NCI-H345 treated with DMSO at 0.1 percent for 48 hours (cell line): ENCODE results near the gene PHLDB2.

Experiments used
- DNase-seq: peaks from one replicate; lab custom pipeline; 2025; ENCODE audit not compliant: unreplicated experiment; lab: John Stamatoyannopoulos, UW

PHLDB2 gene

DNA sequence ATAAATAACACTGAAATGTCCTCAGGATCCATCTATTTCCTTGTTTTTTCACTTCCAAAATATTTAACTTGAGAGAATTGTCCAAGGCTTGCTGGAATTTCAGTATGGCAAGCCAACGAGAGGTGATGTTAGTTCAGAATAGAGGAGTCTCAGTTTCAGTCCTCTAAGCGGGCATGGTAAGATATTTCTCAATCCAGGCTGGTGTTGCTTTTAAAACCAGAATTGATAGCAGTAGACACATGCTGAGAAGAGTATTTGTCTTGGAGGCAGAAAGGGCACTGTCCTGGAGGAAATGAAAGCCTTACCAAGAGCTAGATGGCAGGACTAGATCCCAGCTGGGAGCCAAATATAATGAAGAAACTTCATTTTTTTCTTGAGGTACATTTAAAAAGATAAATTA, 23.1 kb downstream of the PHLDB2 start:
- no peak for DNase-seq

DNA sequence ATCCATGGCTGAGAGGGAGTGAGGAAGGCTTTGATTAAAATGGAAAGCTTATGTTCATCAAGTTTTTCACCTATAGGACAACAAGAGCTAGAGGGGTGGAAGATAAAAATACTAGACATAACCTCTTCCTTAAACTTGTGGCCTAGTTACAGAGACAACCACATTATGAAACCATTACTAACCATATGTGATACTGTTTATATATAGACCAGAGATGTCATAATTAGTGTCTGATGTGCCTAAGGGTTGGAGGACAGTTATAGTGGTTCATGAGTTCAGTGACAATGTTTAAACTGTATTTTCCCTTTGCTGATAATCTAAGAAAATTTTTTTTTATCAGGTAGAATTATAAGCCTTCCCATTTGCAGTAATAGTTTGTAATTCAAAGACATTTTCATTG, 23.7 kb downstream of the PHLDB2 start:
- DNase-seq = no peak

- DNase-seq = no peak
These were observed 25.4 kb downstream of the PHLDB2 start for GRCh38 chr3:111884411-111885018.

GRCh38 chr3:111885578-111885977, 26.5 kb downstream of the PHLDB2 start:
- DNase-seq = no peak

- no peak for DNase-seq
These were observed 31.1 kb downstream of the PHLDB2 start for GRCh38 chr3:111890051-111890580.

DNA sequence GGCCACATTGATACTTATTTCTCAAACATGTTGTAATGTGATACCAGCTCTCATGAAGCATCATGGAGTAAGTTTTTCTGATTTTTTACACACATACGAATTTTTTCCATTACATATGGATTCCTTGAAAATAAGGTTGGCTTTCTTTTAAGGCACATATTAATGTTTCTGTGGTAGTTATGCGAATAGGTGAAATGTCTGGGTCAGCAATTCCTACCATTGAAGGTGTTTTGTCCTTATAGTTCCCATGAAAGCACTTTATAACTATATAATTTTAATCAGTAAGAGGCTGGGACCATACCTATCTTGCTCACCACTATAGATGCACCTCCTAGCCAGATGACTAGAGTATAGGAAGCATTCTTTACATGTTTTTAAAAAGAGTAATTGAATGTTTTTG, 33.0 kb downstream of the PHLDB2 start:
- DNase-seq = no peak

DNA sequence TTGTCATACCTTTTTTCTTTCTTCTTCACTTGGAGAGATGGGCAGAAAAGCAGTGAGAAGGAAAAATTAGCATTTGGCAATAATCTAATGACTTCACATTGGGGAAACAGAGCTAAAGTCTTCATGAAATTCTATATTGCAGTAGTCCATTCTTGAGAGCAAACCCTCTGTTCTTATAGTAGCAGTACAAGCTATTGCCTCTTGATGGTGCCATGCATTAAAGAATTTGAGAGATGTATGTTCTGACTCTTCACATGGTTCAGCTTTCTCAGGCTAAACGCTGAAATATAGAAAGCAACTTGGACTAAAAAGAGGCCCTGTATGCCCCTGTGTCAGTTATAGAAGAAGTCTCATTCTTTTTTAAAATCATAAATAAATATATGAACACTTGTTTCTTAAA, 36.0 kb downstream of the PHLDB2 start:
- DNase-seq = no peak

GRCh38 chr3:111899966-111900365, 40.9 kb downstream of the PHLDB2 start:
- no peak for DNase-seq

DNA sequence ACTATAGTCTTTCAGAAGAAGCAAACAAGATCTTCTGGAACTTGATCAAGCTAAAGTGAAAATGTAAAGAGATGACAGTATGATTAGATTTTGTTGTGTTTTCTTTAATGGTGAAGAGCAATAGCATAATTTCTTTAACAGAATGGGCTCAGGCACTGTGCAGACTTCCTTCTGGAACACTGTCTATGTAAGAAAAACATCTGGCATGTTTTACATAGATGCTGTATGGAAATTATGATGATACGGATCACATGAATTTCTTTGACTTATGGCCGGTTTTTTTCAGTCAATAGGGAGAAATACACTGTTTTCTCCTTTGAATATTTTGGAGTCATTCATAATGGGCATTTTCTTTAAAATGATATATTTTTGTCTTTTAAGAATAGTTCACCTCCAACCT, 42.6 kb downstream of the PHLDB2 start:
- DNase-seq = no peak

- no peak for DNase-seq
These were observed 43.5 kb downstream of the PHLDB2 start for GRCh38 chr3:111902534-111902933.

- no peak for DNase-seq
These were observed 44.0 kb downstream of the PHLDB2 start for GRCh38 chr3:111903067-111903511.

DNA sequence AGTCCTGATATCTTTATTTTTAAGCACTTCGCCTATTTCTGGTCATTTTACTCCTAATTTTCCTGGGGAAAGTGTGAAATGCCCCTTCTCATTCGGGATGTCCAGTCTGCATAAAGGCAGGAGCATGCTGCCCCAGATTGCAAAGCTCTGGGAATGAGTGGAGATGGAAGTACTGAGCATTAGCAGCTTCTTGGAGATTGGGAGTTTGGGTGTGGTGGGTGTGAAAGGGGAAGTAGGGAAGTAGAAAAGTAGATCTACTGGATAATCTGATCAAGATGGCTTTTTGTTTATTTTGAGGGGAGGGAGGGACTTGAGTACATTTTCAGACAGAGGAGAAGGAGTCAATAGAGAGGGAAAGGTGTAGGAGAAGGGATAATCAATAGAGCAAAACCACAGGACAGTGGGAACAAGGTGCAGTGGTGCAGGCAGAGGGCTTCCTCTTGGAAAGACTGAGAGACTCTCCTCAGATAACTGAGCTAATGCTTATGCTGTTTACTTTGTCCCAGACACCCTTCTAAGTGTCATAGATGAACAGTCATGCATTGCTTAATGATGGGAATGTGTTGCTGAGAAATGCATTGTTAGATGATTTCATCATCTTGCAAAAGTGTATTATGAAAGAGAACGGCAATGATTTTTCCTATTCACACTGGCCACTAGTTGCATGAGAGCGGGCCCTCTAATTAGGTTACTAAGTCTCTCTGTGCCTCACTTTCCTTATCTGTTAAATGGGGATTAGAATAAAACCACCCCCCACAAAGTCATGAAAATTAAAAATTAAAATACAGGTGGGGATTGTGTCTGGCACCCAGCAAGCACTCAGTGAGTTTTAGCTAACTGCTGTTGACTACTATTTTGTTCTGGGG, 45.5 kb downstream of the PHLDB2 start:
- DNase-seq = no peak

DNA sequence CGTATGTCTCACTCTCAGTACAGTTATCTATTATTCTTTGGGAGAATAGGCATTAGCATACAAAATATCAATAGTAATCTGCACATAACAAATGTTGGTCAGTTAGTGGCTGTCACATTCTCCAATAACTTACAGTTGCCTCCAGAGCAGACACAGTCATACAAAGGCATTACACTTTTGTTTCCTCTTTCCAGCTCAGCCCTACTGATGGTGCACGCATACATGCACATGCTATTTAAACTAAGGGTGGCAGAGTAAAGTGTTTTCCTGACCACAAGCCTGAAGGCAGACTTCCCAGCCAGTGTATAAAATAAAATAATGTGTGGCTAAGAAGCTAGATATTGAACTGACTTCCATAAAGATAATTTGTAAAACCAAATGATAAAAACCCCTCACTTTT, 47.6 kb downstream of the PHLDB2 start:
- no peak for DNase-seq

DNA sequence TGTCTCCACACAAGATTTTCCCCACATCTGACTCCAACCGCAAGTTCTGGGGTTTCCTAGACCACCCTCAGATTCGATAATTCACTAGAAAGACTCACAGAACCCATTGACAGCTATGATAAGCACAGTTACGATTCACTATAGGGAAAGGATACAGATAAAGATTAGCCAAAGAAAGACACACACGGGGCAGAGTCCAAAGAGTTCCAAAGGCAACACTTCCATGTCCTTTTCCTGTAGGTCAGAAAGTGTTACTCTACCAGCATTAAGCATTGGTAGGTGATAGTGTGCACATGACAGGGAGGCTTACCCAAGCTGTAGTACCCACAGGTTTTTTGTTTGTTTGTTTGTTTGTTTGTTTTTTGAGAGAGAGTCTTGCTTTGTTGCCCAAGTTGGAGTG, 48.1 kb downstream of the PHLDB2 start:
- no peak for DNase-seq

DNA sequence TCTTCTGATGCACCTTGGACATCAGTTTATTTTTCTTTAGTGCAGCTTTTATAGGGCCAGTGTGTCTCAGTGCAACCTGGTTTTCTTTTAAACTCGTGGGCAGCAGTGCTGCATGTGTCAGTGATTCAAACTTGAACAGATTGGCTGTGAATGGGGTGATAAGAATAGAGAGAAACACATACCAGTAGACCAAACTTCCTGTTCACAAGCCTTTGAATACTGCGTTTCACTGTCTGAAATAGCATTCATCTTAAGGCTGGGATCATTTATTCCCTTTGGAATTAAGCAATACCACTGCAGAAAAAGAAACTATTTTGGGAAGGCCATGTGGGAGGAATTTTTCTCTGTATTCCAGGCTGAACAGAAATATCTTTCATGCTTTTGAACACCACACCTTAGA, 51.7 kb downstream of the PHLDB2 start:
- DNase-seq = no peak

GRCh38 chr3:111911446-111911845, 52.4 kb downstream of the PHLDB2 start:
- DNase-seq = no peak

DNA sequence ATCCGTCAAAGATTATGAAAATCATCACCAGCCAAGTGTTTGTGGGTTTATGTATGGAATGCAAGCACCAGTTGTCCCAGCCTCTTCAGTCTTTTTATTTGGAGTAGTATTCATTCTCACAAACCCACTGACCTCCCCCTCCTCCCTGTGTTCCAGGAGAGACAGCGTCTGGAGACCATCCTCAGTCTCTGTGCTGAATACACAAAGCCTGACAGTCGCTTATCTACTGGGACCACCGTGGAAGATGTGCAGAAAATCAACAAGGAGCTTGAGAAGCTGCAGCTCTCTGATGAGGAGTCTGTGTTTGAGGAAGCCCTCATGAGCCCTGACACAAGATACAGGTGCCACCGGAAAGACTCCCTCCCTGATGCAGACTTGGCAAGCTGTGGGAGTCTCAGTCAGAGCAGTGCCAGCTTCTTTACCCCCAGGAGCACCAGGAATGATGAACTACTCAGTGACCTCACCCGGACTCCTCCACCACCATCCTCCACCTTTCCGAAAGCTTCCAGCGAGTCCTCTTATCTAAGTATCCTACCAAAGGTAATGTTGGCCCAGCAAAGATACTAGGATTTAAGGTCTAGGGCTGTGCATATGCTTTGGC, 54.2 kb downstream of the PHLDB2 start:
- DNase-seq = no peak

DNA sequence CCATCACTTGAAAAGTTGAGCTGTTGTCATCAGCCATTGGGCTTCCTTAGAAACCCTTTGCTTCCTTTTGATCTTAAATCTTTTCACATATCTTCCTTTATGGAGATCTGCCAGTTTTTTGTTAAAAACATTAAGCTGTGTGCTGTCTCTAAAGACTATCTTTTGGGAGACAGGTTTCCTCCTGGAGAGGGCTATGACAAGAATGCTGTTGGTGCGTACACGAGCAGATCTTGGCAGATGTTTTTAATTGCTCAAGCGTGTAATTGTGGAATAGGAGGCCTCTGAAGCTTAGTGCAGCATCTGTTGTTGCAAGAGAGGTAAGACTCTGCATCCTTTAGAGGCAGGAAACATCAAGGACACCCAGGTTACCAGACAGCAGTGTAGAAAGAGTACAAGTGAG, 56.8 kb downstream of the PHLDB2 start:
- DNase-seq = no peak

DNA sequence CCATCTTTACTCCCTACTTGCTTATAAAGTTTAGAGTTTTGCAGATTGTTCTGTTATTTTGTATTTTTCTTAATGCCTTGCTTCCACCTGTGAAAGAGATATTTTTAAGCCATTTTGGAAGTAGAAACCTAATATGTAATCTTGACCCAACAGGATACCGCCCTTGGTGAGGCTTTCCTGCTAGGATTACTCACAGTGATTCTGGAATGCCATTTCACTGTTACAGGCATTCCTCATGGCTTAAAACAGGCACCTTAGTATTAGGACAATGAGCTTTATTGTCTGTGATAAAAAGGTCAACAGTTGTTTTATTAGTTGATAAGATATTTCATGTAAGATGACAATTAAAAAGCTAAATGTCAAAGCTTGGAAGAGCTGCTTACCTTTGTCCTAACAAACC, 58.2 kb downstream of the PHLDB2 start:
- DNase-seq = no peak

- no peak for DNase-seq
These were observed 60.5 kb downstream of the PHLDB2 start for GRCh38 chr3:111919370-111920065.

DNA sequence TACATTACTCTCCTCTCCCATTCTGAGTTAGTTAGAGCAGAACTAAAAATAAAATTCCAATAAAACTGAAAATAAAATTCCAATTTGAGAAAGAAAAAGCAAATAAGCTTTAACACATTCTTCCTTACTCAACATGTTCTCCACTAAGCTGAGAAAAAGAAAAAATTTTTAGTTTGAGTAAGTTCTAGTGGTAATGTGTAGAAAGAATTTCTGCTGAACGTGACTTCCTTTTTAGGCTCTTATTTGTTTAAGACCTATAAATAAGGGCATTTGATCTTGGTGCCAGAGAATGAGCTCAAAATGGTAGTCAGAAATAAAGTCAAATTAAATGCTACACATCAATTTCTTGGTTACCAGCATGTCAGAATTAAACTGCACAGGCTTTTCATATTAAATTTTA, 62.1 kb downstream of the PHLDB2 start:
- no peak for DNase-seq
